Measurements from ENCODE around the gene PRSS33.

Gene PRSS33

DNA sequence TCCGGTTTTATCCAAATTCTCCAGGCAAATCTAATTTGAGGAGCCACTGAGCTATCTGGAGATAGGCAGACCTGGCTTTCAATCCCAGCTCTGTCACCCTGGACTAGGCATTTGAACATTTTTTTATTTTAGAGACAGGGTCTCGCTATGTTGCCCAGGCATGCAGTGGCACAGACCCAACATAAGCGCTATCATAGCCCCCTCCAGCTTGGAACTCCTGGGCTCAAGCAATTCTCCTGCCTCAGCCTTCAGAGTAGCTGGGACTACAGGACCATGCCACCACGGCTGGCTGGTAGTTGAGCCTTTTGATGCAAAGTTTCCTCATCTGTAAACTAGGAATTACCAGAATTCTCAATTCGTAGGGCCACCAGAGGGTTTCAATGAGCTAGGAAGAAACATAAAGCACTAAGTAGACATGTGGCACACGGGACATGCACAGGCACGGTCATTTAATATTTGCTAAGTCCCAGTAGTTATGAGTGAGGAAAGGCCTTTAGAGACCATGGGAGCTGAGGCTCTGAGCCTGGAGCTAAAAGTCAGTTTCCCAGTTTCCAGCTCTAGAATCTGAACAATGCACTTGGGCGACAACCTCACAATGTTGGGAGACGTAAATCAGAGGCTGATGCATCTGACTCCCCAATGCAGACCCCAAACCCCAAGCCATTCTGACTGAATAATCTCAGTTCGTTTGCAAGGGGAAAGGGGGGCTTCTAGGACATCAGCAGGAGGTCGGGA lies 11.4 kb downstream of the PRSS33 start:
- no peak for DNase-seq

- DNase-seq = no peak
Measured at GRCh38 chr16:2775131-2775716, 12.1 kb downstream of the PRSS33 start.

DNA sequence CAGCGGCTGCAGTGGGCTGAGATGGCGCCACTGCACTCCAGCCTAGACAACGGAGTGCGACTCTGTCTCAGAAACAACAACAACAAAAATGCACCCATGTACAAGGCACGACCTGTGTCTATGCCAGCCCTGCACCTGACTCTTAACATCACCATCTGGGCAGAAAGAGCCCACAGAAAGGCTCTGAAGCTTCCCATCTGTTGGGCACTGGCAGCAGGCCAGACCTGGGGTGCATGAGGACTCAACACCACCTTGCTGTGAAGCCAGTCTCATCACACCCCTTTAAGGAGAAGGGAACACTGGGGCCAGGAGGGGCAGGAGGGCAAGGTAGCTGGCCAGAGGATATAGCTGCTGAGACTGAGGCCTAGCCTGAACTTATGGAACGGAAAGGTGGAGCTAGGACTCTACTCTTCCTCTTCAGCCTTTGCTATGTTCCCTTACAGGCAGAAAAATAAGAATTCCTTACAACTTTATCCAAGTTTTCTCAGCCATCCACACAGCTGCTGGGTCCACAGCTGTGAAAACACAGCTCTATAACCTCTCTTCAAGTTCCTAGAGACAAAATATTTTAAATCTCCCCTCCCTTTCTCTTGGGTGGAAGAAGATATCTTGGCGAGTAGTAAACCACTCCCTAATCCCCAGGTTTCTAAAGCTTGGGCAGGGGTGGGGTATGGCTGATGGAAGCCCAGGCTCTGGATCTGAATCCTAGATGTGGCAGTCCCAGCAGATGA lies 13.0 kb downstream of the PRSS33 start:
- DNase-seq = no peak

DNA sequence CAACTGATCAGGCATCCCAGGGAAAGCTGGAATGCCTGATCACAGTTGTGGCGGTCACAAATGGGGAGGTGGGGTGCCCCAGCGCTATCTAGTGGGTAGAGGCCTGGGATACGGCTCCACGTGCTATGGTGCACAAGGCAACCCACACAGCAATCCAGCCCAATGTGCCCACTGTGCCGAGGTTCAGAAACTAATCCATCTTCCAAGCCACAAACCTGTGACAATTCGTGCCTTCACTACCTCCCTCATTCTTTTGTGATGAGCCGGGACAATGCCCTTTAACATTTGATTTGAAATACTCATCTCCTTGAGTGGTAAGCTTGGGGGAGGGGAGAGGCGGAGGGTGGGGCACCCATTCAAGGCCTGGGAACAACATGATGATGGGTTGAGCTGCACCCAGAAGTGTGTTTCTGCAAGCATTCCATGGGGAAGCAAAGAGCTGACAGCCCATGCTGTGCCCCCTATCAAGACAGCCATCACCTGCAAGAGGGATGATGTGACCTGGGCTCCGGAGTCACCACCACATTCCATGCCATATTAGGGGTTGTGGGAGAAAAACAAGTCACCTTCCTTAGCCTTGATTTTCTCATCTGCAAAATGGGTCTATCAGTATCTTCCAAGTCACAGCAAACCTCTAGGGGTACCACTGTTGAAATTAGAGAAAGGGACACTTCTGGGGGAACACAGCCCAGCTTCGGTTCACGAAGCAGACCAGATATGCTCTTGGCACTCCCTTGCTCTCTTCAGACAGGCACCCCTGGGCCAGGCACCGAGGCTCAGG lies 14.0 kb downstream of the PRSS33 start:
- DNase-seq = no peak

GRCh38 chr16:2771496-2772402 lies 15.6 kb downstream of the PRSS33 start:
- no peak for DNase-seq

GRCh38 chr16:2770057-2770951 lies 17.1 kb downstream of the PRSS33 start:
- DNase-seq = no peak

DNA sequence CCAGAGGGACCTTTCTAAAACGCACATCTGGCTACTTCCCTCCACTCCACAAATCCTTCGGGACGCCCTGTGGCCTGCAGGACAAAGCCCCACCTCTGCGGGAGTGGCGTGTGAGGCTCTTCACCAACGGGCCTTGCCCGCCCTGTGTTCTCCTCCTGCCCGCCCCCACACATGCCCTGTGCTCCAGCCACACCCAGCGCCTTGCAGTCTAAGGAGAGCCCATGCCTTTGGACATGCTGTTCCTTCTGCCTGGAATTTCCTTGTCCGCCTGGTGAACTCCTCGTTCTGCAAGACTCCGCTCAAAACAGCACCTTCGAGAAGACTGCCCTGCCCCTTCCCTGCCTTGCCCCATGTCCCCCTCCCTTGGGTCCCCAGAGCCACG lies 17.7 kb downstream of the PRSS33 start:
- no peak for DNase-seq

DNA sequence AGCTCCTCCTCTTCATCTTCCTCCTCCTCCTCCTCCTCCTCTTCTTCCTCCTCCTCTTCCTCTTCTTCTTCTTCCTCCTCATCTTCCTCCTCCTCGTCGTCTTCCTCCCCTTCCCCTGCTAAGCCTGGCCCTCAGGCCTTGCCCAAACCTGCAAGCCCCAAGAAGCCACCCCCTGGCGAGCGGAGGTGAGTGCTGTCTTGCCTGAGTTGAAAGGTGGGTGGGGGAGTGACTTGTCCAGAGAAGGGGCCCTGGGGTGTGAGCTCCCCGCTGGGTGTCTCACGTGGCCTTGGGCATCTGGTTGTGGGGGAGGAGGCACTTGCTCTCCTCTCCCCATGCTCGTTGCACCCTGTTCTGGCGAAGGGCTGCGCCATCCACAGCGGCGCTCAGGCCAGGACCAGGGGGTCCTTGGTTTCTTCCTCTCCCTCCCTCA lies 18.2 kb downstream of the PRSS33 start:
- no peak for DNase-seq

- DNase-seq = no peak
Measured at GRCh38 chr16:2768403-2769089, 18.8 kb downstream of the PRSS33 start.

DNA sequence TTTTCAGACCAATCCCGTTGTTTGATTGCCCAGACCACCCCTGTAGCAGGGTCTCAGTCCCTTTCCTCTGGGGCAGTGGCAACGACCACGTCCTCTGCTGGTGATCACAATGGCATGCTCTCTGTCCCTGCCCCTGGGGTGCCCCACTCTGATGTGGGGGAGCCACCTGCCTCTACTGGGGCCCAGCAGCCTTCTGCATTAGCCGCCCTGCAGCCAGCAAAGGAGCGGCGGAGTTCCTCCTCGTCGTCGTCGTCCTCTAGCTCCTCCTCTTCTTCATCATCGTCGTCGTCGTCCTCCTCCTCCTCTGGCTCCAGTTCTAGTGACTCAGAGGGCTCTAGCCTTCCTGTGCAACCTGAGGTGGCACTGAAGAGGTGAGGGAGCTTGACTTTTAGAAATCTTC lies 19.5 kb downstream of the PRSS33 start:
- no peak for DNase-seq

GRCh38 chr16:2767140-2767731 lies 20.1 kb downstream of the PRSS33 start:
- no peak for DNase-seq

- DNase-seq = no peak
Measured at GRCh38 chr16:2766430-2767139, 20.8 kb downstream of the PRSS33 start.

GRCh38 chr16:2765462-2766404 lies 21.6 kb downstream of the PRSS33 start:
- no peak for DNase-seq

- DNase-seq = no peak
Measured at GRCh38 chr16:2764718-2765117, 22.6 kb downstream of the PRSS33 start.

DNA sequence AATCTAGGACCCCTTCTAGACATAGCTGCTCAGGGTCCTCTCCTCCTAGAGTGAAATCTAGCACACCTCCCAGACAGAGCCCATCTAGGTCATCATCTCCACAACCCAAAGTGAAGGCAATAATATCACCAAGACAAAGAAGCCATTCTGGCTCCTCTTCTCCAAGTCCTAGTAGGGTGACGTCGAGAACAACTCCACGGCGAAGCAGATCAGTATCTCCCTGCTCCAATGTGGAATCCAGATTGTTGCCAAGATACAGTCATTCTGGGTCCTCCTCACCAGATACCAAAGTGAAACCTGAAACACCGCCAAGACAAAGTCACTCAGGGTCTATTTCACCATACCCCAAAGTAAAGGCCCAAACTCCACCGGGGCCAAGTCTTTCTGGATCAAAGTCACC lies 24.2 kb downstream of the PRSS33 start:
- DNase-seq = no peak

DNA sequence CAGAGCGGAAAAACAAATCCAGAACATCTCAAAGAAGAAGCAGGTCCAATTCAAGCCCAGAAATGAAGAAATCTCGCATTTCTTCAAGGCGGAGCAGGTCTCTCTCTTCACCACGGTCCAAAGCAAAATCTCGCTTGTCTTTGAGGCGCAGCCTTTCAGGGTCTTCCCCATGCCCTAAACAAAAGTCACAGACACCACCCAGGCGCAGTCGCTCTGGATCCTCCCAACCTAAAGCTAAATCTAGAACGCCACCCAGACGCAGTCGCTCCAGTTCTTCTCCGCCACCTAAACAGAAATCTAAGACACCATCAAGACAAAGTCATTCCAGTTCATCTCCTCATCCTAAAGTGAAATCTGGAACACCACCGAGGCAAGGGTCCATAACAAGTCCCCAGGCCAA lies 24.6 kb downstream of the PRSS33 start:
- no peak for DNase-seq

GRCh38 chr16:2761886-2762583 lies 25.3 kb downstream of the PRSS33 start:
- DNase-seq = no peak

DNA sequence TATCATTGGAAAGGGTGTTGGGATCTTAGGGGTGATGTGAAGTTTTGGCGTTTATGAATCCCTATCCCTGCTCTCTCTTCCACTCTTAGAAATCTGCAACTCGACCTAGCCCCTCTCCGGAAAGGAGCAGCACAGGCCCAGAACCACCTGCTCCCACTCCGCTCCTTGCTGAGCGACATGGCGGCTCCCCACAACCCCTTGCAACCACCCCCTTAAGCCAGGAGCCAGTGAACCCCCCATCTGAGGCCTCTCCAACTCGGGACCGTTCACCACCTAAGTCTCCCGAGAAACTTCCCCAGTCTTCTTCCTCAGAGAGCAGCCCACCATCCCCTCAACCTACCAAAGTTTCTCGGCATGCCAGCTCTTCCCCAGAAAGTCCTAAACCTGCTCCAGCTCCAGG lies 25.9 kb downstream of the PRSS33 start:
- DNase-seq = no peak
